ENCODE data around the gene VOPP1.
A peak's percentile ranks its signal among the peaks of the same experiment; 100 is the strongest.

VOPP1 gene

DNA sequence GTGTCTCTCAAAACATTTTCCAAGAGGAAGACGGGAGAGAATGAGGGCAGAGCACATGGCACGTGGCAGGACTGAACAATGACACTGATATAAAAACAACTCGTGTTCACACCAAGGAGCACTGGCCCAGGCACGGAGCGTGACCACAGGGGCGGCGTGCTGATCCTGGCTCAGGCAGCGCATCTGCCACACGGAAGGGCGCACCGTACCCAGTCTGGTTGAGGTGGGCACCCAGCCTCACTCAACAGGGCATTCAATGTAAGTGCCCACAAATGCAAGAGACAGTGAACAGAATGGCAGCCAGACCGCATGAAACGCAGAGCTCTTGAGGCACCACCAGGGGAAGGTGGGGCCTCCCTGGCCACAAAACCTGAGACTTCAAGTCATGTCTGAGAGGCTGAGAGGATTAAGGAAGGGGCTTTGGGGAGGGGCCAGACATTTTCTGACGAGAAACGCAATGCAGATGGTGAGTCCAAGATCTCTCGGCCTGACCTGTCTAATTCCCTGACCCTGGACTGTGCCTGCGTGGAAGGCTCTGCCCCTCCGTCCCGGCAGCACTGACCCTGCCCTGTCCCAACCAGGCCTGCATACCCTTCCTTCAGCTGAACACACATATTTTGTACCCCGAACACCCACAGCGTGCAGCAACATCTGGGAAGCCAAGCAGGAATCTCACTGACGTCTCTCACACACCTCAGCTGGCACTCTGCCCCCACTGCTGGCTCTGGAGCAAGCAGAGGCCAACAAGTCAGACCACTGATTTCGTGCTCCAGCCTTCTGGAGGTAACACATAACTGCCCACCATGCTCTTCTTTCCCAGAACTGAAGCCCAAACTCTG is 35.5 kb downstream of the VOPP1 start:
- Mint-ChIP-seq H3K27me3 (no peaks in the 10 kb centered on the region), H3K27ac (peak overlapping the region; percentile 99), H3K4me3 (peak overlapping the region; percentile 66 to 84), H3K4me1 (peaks cover 75 to 84% of the 10 kb centered on the region in 2 donors), H3K36me3 (peaks cover 33 to 68% of the 10 kb centered on the region in 2 donors), H3K9me3 (peaks cover 2 to 8% of the 10 kb centered on the region in 2 donors)
- DNase-seq = no peak
- no peak for ATAC-seq (replicated peaks)

DNA sequence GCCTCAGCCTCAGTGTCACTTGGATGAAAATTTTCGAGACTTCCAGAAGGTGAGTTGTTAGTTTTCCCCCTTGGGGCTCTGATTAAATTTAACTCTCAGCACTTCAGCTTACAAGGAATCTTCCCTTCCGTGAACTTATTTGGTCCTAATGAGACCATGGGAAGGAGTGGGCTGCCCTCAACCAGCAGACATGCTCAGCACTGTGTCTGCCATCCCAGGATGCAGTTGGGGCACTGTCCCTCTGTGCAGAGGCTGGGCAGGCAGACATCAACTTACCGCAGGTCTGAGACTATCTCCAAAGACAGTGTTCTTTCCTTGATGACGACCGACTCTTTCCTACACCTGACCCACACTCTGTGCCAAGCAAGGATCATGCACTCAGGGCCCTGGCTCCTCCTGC is 36.7 kb downstream of the VOPP1 start:
- Mint-ChIP-seq H3K4me1 (peaks cover 76 to 93% of the 10 kb centered on the region in 2 donors), H3K4me3 (peak overlapping the region; percentile 66 to 84), H3K27me3 (no peaks in the 10 kb centered on the region), H3K9me3 (peaks cover 2 to 8% of the 10 kb centered on the region in 2 donors), H3K36me3 (peaks cover 40 to 72% of the 10 kb centered on the region in 2 donors), H3K27ac (peak overlapping the region; percentile 99)
- DNase-seq = no peak
- ATAC-seq (replicated peaks) = no peak

DNA sequence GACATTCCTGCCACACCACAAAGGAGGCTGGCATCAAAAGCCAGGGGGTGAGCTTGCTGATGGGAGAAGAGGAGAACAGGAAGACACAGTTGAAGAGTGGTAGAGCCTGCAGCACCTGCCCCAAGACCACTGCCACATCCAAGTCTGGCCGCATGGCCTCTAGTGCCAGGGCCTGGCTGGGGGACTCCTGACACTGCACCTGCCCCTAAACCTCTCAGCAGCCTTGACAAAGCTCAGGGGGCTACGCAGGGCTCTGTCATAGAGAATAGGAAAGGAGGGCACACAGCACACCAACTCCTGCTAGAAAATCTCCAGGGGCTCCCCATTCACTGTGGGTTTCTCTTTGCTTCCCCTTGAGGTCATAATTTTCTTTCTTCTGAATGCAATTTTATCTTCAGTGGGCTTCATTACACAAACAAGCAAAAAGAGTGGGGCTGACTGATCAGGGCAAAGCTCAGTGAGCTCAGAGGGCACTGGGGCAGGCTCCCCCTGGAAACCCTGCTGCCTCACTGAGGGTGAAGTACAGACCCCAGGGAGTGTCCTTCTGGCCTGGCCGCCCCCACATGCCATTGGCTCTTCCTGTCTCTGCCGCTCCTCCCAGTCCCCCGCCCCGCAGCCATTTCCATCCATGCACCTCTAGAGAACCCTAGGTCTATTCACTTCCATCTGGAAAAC is 37.2 kb downstream of the VOPP1 start:
- peak overlapping the region; percentile 66 to 84 for H3K4me3 Mint-ChIP-seq
- DNase-seq = peak; percentile 57
- peak; percentile 22 to 23 for ATAC-seq (replicated peaks)
- H3K9me3 Mint-ChIP-seq = peaks cover 2 to 8% of the 10 kb centered on the region in 2 donors
- peaks cover 39 to 72% of the 10 kb centered on the region in 2 donors for H3K36me3 Mint-ChIP-seq
- peaks cover 78 to 94% of the 10 kb centered on the region in 2 donors for H3K4me1 Mint-ChIP-seq
- peak overlapping the region; percentile 99 for H3K27ac Mint-ChIP-seq
- H3K27me3 Mint-ChIP-seq = no peaks in the 10 kb centered on the region

DNA sequence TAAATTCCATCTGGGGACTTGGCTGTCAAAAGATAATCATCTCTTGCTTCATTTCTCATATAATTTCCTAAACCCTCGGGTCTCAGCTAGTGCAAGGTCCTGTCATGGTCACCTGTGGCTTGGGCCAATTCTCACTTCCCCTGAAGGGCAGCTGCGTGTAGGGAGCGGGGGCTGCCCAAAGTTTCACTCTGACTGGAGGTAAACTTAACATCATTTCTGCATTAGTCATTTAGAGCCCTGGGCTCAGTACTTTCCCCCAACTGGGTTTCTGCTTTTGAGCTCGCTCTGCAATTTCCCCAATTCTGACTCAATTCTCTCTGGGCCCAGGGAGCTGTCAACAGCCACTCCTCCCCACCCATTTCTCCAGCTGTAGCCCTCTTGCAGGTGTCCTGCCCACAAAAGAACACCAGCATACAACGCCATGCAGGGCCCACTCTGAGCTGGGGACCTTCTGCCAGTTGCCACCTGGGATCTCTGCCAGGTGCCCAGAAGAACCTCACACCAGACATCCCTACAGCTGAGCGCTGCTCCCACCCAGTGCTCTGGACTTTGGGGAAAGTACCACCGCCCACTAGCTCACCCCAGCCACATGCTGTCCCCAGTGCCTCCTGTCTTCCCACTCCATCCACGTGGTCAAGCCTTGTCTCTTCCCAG is 37.9 kb downstream of the VOPP1 start:
- H3K9me3 Mint-ChIP-seq = peaks cover 4 to 8% of the 10 kb centered on the region in 2 donors
- peaks cover 76 to 98% of the 10 kb centered on the region in 2 donors for H3K4me1 Mint-ChIP-seq
- DNase-seq (peak; percentile 96), ATAC-seq (replicated peaks) (peak; percentile 76 to 80)
- H3K36me3 Mint-ChIP-seq = peaks cover 44 to 72% of the 10 kb centered on the region in 2 donors
- peak overlapping the region; percentile 99 for H3K27ac Mint-ChIP-seq
- H3K27me3 Mint-ChIP-seq = no peaks in the 10 kb centered on the region
- peak overlapping the region; percentile 66 to 84 for H3K4me3 Mint-ChIP-seq

DNA sequence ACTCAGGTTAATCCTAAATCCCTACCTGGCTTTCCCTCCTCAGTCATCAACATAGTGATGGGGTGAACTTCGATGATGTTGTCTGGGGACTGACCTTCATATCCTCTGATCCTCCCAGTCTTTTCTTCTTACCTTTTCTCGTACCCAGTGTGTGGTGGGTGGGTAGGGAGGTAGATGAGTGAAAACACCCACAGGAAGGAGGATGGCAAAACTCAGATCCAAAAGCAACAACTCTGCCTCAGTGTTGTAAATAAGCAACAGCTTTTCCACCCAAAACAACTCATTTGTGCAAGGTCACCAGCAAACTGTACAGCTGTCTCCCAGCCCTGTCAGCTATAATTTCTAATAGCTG is 38.6 kb downstream of the VOPP1 start:
- peak overlapping the region; percentile 66 to 84 for H3K4me3 Mint-ChIP-seq
- DNase-seq = no peak
- H3K27ac Mint-ChIP-seq = peak overlapping the region; percentile 99
- peaks cover 75 to 93% of the 10 kb centered on the region in 2 donors for H3K4me1 Mint-ChIP-seq
- peaks cover 4 to 8% of the 10 kb centered on the region in 2 donors for H3K9me3 Mint-ChIP-seq
- H3K27me3 Mint-ChIP-seq = no peaks in the 10 kb centered on the region
- peak; percentile 1 to 4 for ATAC-seq (replicated peaks)
- H3K36me3 Mint-ChIP-seq = peaks cover 44 to 69% of the 10 kb centered on the region in 2 donors

DNA sequence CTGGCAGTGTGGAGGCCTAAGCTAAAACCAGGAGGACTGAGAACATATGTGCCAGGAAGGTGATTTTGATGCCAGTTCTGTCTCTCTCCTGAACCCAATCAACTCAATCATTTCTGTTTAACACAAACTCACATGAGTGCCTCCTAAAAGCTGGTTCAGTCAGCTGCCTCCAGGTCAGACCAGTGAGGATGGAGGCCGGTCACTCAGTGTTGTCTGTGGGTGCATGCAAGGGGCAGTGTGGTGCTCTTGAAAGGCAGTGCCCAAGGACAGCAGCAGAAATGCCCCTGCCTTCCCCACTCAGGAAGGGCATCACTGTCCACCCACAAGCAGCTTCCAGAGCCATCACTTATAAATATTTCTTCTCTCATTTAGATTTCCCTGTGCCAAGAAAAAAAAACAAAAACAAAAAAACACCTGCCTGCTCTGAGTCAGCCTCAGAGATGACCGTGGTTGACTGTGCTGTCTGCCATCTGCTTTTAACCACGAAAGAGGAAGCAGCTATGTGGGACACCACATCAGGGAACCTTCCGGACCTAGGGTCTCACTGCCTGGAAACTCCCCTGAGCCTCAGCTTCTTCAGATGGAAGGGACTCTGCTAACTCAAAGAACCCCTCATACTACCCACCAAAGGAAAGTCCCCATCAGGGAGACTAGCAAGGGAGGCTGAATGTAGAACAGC is 39.1 kb downstream of the VOPP1 start:
- Mint-ChIP-seq H3K27me3 (no peaks in the 10 kb centered on the region), H3K4me1 (peaks cover 71 to 88% of the 10 kb centered on the region in 2 donors), H3K4me3 (peak overlapping the region; percentile 66 to 84), H3K9me3 (peaks cover 4 to 8% of the 10 kb centered on the region in 2 donors), H3K36me3 (peaks cover 41 to 64% of the 10 kb centered on the region in 2 donors), H3K27ac (peak overlapping the region; percentile 99)
- ATAC-seq (replicated peaks) (peak; percentile 65 to 71), DNase-seq (peak; percentile 91)

DNA sequence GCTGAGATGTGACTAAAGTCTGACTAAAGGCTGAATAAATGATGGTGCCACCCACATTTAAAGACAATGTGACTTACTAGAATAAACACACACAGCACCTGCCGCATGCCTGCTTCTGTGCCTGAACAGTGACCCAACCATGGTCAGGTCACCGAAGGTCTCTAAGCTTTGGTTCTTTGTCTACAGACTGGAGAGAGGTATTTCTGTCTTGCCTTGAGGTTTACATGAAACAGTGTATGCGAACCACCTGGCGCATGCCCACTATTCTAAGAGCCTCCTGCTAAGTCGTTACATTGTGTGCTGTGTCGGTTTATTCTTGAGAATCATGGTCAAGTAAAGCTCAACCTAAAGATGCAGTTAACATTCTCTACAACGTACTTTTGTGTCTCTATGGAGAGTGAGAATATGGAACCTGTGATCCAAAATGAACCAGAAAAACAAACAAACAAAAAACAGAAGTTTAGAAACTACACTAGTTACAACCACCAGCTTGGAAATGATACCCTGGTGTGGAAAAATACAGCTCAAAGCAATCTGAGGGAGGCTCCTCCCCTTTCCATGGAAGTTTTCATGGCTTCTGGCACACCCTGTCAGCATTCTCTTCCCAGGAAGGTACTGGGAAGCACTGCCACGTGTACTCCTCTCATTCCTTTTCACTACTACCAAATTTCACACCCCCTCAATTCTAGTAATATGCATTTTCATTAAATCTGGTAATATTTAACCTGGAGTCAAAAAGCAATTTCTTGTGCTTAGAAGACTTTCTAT is 40.0 kb downstream of the VOPP1 start:
- Mint-ChIP-seq H3K36me3 (peaks cover 34 to 55% of the 10 kb centered on the region in 2 donors), H3K27ac (peak overlapping the region; percentile 99)
- ATAC-seq (replicated peaks) = no peak

DNA sequence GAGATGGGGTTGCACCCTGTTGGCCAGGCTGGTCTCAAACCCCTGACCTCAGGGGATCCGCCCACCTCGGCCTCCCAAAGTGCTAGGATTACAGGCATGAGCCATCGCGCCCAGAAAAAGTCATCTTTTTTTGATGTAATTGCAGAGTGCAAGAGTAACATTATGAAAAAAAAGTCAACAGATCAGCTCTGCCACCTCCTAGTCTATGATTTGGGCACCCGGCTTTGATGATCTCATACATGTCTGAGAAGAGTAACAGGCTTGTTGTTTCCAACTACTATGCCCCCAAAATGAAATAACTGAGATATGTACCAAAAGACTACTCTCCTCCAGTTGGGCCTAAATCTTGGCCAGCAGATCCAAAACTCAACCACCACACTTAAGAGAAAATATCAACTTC is 40.8 kb downstream of the VOPP1 start:
- Mint-ChIP-seq H3K4me1 (peaks cover 63 to 83% of the 10 kb centered on the region in 2 donors), H3K4me3 (peak overlapping the region; percentile 50 to 59), H3K27me3 (no peaks in the 10 kb centered on the region), H3K9me3 (peaks cover 0 to 3% of the 10 kb centered on the region in 2 donors), H3K36me3 (peaks cover 27 to 50% of the 10 kb centered on the region in 2 donors), H3K27ac (peak overlapping the region; percentile 99)
- ATAC-seq (replicated peaks) (no peak), DNase-seq (no peak)

More for the DNA sequence above, 40.0 kb downstream of the VOPP1 start:
- Mint-ChIP-seq H3K9me3 (peaks cover 3 to 4% of the 10 kb centered on the region in 2 donors), H3K27me3 (no peaks in the 10 kb centered on the region), H3K4me1 (peaks cover 65 to 83% of the 10 kb centered on the region in 2 donors), H3K4me3 (peak overlapping the region; percentile 66 to 84)
- no peak for DNase-seq

DNA sequence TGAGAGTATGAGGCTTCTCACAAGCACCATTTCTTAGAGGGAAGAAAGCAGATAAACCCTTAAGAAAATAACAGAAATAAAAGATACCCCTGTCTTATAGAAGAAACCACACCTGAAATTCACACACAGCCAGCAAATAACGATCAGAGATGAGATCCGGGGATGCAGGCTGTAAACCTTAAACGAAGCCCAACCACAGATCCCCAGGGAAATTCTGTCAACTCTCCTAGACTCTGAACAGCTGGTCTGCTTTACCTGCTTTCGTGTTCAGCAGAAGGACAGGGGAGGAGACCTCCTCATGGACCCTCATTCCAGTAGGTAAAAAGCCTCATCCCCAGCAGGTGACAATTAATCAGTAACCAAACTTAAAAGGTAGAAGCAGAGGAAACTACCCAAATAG is 45.0 kb downstream of the VOPP1 start:
- peak overlapping the region; percentile 87 for H3K27ac Mint-ChIP-seq

DNA sequence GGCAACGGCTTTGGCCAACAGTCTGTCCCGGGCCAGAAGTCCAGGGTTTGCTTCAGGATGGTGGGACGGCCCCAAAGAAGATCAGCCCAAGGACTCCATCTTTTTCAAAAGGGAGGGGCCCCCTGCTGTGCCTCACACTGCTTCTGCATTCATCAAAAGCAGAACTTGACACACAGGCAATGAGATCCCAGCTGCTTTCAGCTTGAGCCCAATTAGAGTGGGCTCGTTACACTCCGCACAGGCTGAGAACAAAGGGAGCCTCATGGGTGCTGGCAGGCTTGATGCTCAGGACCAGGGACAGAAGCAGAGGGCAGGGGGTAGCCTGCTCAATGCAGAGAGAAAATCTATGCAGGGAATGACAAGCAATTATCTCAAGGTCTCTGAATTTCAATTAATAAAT is 45.5 kb downstream of the VOPP1 start:
- H3K27ac Mint-ChIP-seq = peak overlapping the region; percentile 84
- DNase-seq = peak; percentile 32
- no peaks in the 10 kb centered on the region for H3K27me3 Mint-ChIP-seq
- H3K4me3 Mint-ChIP-seq = peak overlapping the region; percentile 57 to 65
- peaks cover 0 to 3% of the 10 kb centered on the region in 2 donors for H3K9me3 Mint-ChIP-seq
- ATAC-seq (replicated peaks) = peak; percentile 95 to 96
- H3K4me1 Mint-ChIP-seq = peaks cover 50 to 82% of the 10 kb centered on the region in 2 donors
- H3K36me3 Mint-ChIP-seq = peaks cover 31 to 40% of the 10 kb centered on the region in 2 donors

More for the DNA sequence above, 45.0 kb downstream of the VOPP1 start:
- no peaks in the 10 kb centered on the region for H3K27me3 Mint-ChIP-seq
- peaks cover 0 to 3% of the 10 kb centered on the region in 2 donors for H3K9me3 Mint-ChIP-seq
- peaks cover 55 to 83% of the 10 kb centered on the region in 2 donors for H3K4me1 Mint-ChIP-seq
- no peak for DNase-seq
- H3K4me3 Mint-ChIP-seq = peak overlapping the region; percentile 50 to 65
- H3K36me3 Mint-ChIP-seq = peaks cover 31 to 44% of the 10 kb centered on the region in 2 donors
- ATAC-seq (replicated peaks) = peak; percentile 35 to 36

DNA sequence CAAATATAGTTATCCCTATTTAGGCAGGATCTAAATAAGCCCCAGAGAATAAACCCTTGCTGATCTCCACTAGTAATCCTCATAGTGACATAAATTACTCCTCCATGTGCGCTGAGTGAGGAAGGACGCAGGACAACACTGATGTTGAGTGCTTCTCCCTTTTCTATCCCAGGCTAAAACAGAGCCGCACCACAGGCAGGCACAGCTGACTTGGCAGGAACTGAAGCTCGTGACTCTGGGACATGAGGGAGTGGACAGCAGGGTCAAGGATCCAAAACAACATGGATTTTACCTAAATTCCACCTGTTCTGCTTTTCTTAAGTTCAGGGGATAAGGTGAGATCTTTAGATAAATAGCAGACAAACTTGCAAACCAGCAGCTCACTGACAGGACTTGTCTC is 46.0 kb downstream of the VOPP1 start:
- peaks cover 27 to 36% of the 10 kb centered on the region in 2 donors for H3K36me3 Mint-ChIP-seq
- peak overlapping the region; percentile 57 to 65 for H3K4me3 Mint-ChIP-seq
- H3K27ac Mint-ChIP-seq = peak overlapping the region; percentile 84
- peaks cover 0 to 3% of the 10 kb centered on the region in 2 donors for H3K9me3 Mint-ChIP-seq
- DNase-seq = no peak
- no peak for ATAC-seq (replicated peaks)
- H3K27me3 Mint-ChIP-seq = no peaks in the 10 kb centered on the region
- H3K4me1 Mint-ChIP-seq = peaks cover 47 to 82% of the 10 kb centered on the region in 2 donors

DNA sequence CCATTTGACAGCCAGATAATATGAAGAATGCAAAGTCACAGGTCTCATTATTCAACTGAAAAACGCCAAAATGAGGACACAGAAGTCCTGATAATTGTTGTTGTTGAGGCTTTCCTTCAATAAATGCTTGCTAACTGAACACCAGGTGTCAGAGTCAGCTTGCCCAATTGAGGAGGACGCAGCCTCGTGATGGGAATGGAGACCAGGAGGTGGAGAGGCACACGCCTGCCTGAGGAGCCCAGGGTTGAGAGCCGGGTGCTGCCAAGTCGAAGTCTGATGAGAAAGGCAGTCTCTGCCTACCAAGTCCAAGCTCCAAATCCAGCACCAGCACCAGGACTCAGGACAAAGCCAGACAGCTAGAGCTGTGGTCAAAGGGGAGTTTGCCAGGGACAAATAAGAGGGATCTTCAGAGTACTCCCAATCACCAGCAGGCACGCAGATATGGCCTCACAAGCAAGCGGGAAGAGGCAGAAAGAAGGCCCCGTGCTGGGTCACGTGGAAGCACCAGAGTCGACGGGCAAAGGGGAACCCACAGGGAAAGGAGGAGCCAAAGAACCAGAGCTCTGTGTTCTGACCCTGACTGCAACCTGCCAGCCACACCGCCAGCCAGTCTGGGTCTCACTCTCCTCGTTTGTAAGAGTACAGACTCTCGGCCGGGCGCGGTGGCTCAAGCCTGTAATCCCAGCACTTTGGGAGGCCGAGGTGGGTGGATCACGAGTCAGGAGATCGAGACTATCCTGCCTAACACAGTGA is 47.6 kb downstream of the VOPP1 start:
- peak overlapping the region in 1 of 2 donors; percentile 8 for H3K4me3 Mint-ChIP-seq
- peaks cover 48 to 83% of the 10 kb centered on the region in 2 donors for H3K4me1 Mint-ChIP-seq

More for the DNA sequence above, 47.6 kb downstream of the VOPP1 start:
- DNase-seq (no peak), ATAC-seq (replicated peaks) (no peak)
- Mint-ChIP-seq H3K36me3 (peaks cover 23 to 36% of the 10 kb centered on the region in 2 donors), H3K27me3 (no peaks in the 10 kb centered on the region), H3K9me3 (peaks cover 0 to 3% of the 10 kb centered on the region in 2 donors), H3K27ac (peak overlapping the region; percentile 91)
